Epidermal melanocyte (primary cell): Measurements from ENCODE around the gene LPAR2.
"Not testable (repeated sequence)": the region's sequence is repeated elsewhere in the genome, so short reads cannot be mapped to it uniquely, and the experiment has no call there.

Experiments used
- DNase-seq: peaks from one replicate; pipeline ENCODE4 v3.0.0; 2011; ENCODE audit warnings: low spot score; ENCODE audit not compliant: insufficient read length

The LPAR2 gene

DNA sequence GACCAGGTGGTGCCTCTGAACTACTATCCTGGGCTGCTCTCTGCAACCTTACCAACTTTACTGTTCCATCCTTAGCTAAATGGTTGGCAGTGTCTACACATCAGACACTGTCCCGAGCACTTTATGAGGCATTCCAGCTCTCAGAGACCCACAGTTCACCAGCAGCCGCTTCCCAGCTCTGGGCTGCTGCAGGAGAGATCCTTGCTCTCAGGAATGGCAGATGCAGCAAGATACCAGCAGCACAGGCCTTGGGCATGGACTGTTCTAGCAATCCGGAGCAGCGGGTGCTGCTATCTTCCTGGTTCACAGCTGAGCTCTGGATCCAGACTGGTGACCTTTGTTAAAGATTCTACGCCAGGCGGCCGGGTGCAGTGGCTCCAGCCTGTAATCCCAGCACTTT, 3.3 kb upstream of the LPAR2 start:
- no peak for DNase-seq

DNA sequence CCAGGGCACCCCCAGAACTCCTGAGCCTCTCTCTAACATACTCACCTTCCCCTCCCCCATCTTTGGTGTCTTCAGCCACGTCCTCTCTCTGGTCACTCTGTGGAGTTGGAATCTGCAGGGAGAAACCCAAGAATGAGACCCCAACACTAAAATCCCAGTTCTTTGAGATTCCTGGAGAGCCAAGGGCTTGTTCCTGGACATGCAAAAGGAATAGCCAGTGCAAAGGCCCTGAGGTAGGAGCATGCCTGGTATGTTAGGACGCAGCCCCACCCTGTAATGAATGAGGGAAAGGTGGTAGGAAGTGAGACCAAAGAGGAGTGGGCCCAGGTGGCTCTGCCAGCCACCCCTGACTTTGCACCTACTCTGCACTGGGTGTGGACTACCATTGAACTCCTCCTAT, 2.4 kb upstream of the LPAR2 start:
- DNase-seq, result no peak

DNA sequence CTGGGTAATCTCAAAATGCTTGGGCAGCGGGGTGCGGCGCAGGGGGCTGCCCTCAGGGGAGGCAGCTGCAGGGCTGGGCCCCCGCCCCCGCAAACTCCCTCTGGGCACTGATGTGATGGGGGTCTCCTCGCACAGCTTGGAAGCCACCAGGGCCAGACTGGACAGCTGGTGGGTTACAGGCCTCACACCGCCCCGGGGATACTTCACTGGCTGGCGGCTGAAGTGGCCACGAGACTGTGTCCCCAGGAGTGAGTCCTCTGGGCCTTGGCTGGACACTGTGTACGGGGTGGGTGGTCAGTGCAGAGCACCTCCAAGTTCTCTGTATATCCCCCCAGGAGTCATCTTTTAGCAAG, 2.0 kb upstream of the LPAR2 start:
- DNase-seq, result no peak

DNA sequence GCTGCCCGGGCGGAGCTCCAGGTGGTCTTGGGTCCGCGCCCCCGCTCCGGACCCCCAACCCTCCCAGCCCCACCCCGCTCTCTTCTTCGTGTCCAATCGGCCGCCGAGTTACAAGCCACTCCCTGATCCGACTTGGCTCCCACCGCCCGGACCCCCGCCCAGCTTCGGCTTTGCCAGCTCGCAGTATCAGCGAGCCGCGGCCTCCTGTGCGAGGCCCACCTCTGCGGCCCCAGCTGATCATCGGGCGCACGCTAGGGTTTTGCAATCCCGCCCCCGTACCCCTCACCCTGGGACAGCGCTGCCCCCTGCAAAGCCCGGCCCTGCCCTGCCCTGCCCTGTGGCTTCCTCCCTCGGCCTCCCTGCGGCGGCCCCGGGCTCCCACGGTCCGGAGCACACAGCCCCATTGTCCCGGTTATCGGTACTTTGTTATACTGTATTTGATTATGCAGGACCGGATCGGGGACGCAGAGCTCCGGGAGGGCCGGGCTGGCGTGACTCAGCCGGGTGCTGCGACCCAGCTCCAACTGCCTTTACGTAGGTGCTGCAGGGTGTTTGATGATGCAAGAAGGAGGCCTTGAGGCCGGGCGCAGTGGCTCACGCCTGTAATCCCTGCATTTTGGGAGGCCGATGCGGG, 598 bp upstream of the LPAR2 start:
- peak; percentile 75 for DNase-seq

DNA sequence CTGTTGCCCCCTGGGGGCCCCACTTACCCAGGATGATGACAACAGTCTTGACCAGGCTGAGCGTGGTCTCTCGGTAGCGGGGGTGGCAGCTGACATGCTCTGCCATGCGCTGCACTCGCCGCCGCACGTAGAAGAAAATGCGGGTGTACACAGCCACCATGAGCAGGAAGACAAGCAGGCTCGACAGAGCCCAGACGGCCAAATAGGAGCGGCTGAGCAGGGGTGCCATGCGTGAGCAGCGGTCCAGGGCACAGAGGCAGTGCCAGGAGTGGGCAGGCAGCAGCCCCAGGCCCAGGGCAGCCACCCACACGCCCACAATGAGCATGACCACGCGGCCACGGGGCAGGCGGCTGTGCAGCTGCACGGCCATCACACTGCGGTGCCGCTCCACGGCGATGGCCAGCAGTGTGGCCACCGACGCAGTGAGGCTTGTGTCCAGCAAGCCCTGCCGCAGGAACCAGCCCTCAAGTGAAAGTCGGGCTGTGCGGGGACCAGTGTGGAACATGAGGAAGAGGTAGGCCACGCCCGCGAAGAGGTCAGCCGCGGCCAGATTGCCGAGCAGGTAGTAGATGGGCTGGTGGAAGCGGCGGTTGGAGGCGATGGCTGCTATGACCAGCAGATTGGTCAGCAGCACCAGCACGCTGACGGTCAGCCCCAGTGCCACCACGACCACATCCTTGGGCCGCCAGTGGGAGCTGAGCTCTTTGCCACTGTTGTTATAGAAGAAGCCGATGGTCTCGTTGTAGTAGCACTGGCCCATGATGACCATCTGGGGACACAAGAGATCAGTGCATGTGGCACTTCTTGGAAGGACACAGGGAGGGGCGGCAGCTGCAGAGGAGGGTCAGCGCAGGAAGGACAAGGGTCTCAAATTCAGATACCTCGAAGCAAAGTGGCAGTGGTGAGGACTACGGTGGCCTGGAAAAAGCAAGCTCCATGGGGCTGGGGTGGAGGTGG, 1.2 kb downstream of the LPAR2 start:
- peak; percentile 12 for DNase-seq

DNA sequence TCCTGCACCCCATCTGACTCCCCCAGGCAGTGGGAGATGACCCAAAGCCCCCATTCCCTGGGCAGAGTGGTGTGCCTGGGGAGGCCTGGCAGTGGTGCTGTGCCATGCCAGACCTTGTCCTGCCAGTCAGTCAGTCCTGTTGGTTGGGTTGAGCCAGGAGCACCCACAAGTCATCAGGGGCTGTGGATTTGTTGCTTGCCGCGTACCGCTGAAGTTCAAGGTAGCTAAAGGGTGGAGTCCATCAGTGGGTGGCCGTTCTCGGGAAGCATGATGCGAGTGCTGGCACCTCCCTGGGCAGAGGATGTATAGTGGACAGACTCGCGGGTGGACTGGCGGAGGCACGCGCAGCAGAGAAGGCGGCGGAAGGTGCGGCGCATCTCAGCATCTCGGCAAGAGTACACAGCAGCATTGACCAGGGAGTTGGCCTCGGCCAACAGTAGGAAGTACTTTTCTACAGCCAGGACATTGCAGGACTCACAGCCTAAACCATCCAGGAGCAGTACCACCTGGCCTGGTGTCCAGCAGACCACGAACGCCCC, 3.9 kb downstream of the LPAR2 start:
- DNase-seq, result peak; percentile 5

DNA sequence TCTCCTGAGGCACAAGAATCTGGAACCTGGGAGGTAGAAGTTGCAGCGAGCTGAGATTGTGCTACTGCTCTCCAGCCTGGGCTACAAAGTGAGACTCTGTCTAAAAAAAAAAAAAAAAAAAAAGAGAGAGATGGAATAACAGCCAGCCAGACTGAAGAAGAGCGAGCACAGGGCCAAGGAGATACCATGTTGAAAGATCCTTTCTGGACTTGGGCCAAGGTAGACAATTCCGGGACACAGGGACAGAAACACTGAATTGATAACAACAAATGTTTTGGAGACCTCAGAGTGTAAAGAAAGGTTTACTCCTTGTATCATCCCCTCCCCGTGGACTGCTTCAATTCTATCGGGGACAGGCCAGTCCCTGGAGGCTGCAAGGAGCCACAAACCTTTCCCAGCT, 4.6 kb downstream of the LPAR2 start:
- DNase-seq, result peak; percentile 11

DNA sequence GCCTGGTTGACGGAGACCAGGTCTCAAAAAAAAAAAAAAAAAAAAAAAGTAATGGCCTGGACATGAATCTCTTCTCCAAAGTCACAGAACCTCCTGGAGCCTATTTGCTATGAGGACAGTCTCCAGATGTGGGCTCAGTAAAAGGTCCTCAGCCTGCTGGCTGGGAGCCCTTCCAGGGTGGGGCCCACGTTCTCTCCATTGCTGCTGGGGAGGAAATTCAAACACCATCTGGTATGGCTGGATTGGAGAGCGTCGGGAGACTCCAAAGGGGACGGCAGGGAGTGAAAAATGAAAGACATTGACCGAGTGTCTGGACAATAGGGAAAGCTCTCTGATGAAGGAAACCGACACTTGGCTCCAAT, 8.2 kb downstream of the LPAR2 start:
- no peak for DNase-seq

DNA sequence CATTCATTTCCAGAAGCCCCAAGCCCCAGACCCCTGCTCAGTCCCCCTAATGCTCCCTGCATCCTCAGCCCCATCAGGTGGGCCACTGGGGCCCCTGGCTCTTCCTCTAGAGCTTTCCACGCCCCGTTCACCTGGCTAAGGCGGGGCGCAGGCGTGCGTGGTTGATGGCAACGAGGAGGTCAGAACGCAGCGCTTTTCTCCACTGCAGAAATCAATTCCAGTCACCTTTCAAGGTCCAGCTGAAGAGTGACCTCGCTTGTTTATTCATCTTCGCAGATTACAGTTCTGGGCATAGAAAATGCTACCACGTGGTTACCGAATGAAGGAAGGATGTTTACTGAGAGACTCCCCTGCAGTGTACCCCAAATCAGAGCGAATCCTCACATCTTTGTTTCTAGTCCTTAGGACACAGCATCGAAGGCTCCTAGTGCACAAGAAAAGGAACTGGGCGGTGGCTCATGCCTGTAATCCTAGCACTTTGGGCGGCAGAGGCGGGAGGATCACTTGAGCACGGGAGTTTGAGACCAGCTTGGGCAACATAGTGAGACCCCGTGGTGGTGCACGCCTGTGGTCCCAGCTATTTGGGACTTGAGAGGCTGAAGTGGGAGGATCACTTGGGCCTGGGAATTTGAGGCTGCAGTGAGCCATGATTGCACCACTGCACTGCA, 8.7 kb downstream of the LPAR2 start:
- no peak for DNase-seq

DNA sequence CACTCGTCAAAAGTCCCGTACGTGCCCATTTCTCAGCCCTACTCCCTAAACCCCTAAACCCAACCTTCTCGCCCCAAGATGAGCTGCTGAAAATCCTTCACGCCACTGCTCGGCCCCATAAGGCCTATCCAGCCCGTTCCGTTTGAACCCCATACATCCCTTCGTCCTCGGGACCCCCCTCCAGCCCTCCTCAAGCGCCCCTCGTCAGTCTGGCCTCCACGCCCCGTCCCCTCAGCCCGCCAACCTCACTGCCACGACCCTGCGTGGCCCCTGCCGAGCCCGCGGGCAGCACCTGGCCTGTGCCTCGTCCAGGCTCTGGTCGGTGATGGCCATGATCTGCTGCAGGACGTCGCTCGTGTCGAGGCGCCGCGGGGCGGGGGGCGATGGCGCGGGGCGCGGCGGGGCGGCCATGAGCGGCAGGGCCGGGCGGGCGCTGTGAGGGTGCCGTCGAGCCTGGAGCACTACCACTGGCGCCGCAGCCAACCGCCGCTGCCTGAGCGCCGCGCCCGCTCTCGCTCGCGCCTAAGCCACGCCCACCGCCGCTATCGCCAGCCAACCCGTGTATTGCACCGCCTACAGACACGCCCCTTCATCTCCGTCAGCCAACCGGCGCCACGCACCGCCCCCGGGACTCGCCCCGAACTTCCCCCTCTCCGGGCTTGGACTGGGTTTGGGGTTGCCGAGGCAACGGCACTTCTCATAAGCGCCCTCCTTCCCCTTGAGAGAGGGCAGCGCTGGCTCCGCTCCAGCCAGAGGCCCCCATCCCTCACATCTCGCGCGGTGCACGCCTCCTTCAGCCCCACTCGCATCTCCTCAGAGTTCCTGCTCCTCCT, 9.6 kb downstream of the LPAR2 start, which contains the start of gene PBX4:
PBX4 (minus strand) TSS at position 469 of the 833 bp plus-strand sequence; CDS start at position 411, 58 bp downstream.
- peak; percentile 83 for DNase-seq

DNA sequence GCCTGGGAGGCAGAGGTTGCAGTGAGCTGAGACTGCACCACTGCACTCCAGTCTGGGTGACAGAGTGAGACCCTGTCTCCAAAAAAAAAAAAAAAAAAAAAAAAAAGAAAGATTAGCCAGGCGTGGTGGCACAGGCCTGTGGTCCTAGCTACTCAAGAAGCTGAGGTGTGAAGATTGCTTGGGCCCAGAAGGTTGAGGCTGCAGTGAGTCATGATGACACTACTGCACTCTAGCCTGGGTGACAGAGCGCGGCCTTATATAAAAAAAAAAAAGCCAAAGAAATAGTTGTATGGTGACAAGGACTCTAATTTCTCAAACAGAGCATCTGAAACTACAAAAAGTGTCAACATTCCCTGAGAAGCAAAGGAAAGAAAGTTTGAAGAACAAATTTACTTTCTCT, 12.9 kb downstream of the LPAR2 start:
- DNase-seq, result no peak

DNA sequence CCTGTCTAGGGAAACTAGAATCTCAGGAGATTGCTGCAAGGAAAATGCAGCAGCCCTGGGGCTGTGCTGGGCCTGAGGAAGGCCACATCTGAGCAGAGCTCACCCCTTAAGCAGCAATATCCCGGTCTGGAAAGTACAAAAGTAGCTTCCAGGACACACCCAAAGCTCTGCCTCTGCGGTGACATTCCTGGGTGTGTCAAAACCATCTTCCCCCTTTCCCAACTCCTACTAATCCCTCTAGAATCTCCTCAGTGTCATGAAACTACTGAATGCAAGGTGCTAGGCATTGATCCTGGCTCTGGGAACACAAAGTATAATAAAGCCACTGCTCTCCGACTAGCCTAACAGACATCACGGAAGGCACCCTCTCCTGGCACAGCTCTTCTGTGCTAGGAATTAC, 14.5 kb downstream of the LPAR2 start:
- no peak for DNase-seq

DNA sequence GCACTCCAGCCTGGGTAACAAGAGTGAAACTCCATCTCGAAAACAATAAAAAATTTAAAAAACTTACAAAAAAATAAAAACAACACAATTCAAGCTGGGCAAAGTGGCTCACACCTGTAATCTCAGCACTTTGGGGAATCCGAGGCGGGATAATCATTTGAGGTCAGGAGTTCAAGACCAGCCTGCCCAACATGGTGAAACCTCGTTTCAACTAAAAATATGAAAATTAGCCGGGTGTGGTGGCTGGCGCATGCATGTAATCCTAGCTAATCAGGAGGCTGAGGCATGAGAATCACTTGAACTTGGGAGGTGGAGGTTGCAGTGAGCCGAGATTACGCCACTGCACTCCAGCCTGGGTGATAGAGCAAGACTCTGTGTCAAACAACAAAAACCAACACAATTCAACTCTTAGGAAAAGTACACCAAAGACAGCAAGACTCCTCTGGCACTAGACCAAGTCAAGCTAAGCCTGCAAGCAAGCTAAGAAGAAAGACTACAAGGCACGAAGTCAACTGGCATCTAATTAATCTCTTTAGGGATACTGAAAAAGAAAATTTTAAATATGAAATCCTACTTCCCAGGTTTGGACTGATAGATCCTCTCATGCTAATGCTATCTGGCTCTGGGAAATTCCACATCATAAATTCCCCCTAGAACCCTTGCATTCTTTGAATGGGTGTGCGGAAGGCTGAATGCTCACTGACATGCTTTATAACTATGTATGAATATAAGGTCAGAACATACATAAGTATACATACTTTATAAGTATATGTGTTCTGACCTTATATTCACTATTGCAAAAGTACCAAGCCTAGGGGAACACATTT, 17.4 kb downstream of the LPAR2 start:
- DNase-seq, result no peak

DNA sequence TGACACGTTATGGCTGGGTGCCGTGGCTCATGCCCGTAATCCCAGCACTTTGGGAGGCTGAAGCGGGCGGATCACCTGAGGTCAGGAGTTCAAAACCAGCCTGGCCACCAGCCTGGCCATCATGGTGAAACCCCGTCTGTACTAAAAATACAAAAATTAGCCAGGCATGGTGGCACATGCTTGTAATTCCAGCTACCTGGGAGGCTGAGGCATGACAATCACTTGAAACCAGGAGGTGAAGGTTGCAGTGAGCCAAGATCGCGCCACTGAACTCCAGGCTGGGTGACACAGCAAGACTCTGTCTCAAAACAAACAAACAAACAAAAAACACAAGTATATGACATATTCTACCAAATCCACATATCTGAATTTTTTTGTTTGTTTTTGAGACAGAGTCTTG, 21.3 kb downstream of the LPAR2 start:
- not testable (repeated sequence) for DNase-seq

DNA sequence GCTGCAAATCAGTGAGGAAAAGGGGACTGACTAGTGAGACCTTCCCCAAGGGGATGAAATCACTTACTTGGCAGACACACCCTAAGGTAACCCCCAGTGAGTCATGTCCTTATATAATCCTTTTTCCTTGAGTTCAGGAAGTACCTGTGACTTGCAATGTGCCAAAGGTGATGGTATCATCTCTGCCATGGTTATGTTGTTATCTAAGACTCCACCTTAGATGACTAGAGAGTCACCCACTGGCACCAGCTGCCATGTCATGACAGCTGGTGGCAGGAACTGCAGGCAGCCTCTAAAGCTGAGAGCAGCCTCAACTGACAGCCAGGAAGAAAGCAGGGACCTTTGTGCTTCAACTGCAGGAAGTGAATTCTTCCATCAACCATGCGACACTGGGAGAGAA, 22.0 kb downstream of the LPAR2 start:
- no peak for DNase-seq

DNA sequence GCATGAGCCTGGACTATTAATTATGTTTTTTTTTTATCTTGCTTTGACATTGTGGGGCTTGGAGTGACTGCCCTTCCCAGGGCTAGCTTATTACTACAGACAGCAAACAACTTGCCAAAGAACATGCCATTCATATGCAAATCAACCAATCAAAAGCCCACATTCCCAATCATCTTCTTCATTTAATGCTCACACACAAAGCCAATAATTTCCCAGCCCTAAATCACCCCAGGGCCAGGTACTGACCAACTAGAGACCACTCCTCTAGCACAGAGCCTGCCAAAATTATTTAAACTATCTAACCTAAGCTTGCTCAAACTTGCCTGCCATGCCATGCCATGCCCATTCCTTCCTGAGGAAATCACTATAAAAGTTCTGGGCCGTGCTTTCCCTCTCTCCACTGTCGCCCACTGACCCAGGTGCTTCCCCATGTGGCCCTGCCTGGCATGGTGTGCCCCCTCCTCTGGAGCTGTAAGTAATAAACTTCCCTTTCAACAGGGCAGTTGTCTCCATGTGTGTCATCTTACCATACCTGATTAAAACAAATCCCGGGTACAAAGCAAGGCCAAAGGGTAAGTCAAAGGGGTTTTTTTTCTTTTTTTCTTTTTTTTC, 25.2 kb downstream of the LPAR2 start:
- no peak for DNase-seq

DNA sequence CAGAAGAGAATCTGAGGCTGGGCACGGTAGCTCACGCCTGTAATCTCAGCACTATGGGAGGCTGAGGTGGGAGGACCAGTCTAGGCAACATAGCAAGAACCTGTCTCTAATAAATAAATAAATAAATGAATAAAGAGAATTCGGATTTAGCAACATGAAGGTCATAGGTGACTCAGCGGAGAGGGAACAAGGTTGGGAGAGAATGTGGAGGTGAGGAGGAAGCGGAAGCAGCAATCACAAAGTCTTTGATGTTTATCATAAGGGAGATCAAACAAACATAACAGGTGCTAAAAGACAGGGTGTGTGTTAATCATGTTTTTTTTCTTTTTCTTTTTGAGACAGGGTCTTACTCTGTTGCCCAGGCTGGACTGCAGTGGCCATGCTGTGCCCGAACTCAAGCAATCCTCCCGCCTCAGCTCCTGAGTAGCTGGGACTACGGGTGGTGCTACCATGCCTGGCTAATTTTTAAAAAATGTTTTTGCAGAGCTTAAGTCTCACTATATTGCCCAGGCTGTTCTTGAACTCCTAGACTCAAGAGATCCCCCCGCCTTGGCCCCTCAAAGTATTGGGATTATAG, 25.8 kb downstream of the LPAR2 start:
- DNase-seq, result no peak

DNA sequence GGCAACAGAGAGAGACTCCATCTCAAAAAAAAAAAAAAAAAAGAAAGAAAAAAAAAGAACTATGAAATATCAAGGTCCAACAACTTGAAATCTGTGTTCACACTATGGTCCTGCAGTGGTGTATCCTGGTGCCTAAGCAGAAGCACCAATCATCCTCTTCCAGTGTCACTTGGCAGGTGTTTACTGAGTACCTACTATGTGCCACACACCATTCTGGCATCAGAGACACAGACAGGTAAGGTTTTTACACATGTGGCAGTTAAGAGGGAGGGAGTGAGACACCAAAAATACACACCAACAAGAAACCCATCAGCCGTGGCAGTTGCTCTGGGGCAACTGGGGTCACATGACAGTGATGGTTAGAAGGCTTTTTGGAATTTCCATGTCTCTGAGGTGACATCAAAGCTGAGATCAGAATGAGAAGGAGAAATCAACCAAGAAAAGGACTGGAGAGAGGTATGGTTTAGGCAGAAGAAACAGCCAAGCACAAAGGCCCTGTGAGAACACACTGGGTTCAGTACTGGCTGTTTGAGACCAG, 27.2 kb downstream of the LPAR2 start:
- DNase-seq, result no peak
